ENCODE measurements around the gene SPDEF.

DNA sequence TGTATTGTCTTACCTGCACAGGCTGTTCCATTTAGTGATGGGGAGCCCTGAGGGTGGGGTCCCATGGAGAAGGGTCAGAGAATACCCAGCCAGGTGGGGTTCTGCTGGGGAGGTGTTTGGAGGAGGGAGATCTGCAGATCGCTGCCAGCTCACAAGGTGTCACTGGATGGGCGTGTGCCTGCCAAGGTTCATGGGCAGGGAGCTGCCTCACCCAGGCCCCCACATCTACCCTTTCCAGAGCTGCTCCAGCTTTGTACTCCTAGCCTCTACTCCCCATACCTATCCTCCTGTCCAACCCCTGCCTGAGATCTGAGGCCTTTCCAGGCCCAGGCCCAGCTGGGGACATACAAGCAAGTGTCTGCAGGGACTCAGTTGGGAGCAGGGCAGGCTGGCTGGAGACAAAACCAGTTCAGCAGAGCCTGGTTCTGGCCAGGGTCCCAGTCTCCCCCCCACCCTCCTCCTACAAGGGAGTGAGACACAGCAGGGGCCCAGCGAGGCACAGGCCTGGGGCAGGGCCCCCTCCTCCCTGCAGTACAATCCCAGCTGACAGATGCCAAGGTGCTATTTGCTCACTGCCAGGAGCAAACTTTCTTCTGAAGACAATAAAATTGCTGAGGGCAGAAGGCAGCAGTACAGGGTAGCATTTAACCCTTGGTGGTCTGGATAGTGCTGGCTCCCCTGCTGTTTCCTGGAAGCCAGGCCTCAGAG is 19.7 kb downstream of the SPDEF start:
- TF ChIP-seq EZH2 (IDR thresholded peaks at IDR 0.05) (no peak), POLR2AphosphoS5 (IDR thresholded peaks at IDR 0.05; ENCODE audit: borderline replicate concordance, low read depth, low read length) (no peak)
